ENCODE measurements around the gene HDLBP. TPM values are rescaled to one million over a fixed set of nuclear protein-coding genes. Genes with fewer than 3 reads are reported as not detected.
"Not testable (repeated sequence)": the region's sequence is repeated elsewhere in the genome, so short reads cannot be mapped to it uniquely, and the experiment has no call there.

Gene HDLBP
- total RNA-seq, 1 experiment from 2014 or later, result 350 TPM

DNA sequence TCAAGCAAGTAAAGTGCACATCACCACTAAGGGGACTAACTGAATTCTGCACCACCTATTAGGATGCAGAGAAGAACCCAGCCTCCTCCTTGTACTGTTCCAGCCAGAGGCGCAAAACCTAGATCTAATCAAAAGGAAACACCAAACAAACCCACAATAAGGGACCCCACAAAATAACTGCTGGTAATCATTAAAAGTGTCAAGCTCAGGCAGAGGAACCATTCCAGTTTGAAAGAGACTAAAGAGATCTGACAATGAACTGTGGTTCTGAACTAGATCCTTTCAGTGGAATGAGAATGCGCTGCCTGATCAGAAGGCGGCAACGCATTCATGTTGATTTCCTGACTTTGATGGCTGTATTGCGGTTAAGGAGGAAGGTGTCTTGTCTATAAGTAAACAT, 16.8 kb downstream of the HDLBP start:
- no peak for TF ChIP-seq CTCF (IDR thresholded peaks at IDR 0.05; ENCODE audit: insufficient read depth in 1 of 2, low read depth in 1 of 2, low read length in 1 of 2, severe bottlenecking in 1 of 2, unreplicated experiment in 1 of 2)
- no peaks in the 10 kb centered on the region for H3K9me3 Mint-ChIP-seq (ENCODE audit: unreplicated experiment)
- ChIA-PET POLR2A (no interaction called here), CTCF (no interaction called here)
- peaks cover 18% of the 10 kb centered on the region for H3K36me3 Mint-ChIP-seq (ENCODE audit: insufficient read depth, unreplicated experiment)
- H3K36me3 ChIP-seq (ENCODE audit: control insufficient read depth, insufficient read depth, low read length), result no peaks in the 10 kb centered on the region
- DNase-seq, result no peak
- no peak overlapping the region for H3K4me3 ChIP-seq (ENCODE audit: low read depth, low read length)
- no TSS peak for BruUV-seq (replicated peaks)
- H3K4me1 ChIP-seq, result no peaks in the 10 kb centered on the region
- intact Hi-C loops (cut with micrococcal nuclease; ENCODE audit: unreplicated experiment), result no loop called here
- no peaks in the 10 kb centered on the region for H3K9me3 ChIP-seq
- H3K27me3 ChIP-seq (replicated peaks; ENCODE audit: control insufficient read depth, insufficient read depth, low read length), result no peaks in the 10 kb centered on the region
- H3K4me3 Mint-ChIP-seq (ENCODE audit: unreplicated experiment), result no peak overlapping the region
- peaks cover 20% of the 10 kb centered on the region for H3K4me1 Mint-ChIP-seq (ENCODE audit: low read depth, unreplicated experiment)
- H3K27ac Mint-ChIP-seq (ENCODE audit: unreplicated experiment), result no peak overlapping the region
- no peaks in the 10 kb centered on the region for H3K27me3 Mint-ChIP-seq (ENCODE audit: insufficient read depth, unreplicated experiment)

GRCh38 chr2:241296767-241297166, 18.7 kb downstream of the HDLBP start:
- POLR2A ChIA-PET, result no interaction called here
- Mint-ChIP-seq H3K27me3 (ENCODE audit: insufficient read depth, unreplicated experiment) (no peaks in the 10 kb centered on the region), H3K4me1 (ENCODE audit: low read depth, unreplicated experiment) (peaks cover 14% of the 10 kb centered on the region), H3K4me3 (ENCODE audit: unreplicated experiment) (no peak overlapping the region), H3K36me3 (ENCODE audit: insufficient read depth, unreplicated experiment) (peaks cover 12% of the 10 kb centered on the region), H3K9me3 (ENCODE audit: unreplicated experiment) (no peaks in the 10 kb centered on the region), H3K27ac (ENCODE audit: unreplicated experiment) (no peak overlapping the region)
- H3K4me3 ChIP-seq (ENCODE audit: low read depth, low read length), result no peak overlapping the region
- no TSS peak for BruUV-seq (replicated peaks)
- no peaks in the 10 kb centered on the region for H3K27me3 ChIP-seq (replicated peaks; ENCODE audit: control insufficient read depth, insufficient read depth, low read length)
- intact Hi-C loops (cut with micrococcal nuclease; ENCODE audit: unreplicated experiment), result no loop called here
- no peaks in the 10 kb centered on the region for H3K9me3 ChIP-seq
- no peak for DNase-seq
- no peaks in the 10 kb centered on the region for H3K36me3 ChIP-seq (ENCODE audit: control insufficient read depth, insufficient read depth, low read length)
- TF ChIP-seq CTCF (IDR thresholded peaks at IDR 0.05; ENCODE audit: insufficient read depth in 1 of 2, low read depth in 1 of 2, low read length in 1 of 2, severe bottlenecking in 1 of 2, unreplicated experiment in 1 of 2), result no peak
- no peaks in the 10 kb centered on the region for H3K4me1 ChIP-seq
- CTCF ChIA-PET, result no interaction called here

- DNase-seq, result no peak
- no peak for TF ChIP-seq CTCF (IDR thresholded peaks at IDR 0.05; ENCODE audit: insufficient read depth in 1 of 2, low read depth in 1 of 2, low read length in 1 of 2, severe bottlenecking in 1 of 2, unreplicated experiment in 1 of 2)
- no peak overlapping the region for H3K4me3 ChIP-seq (ENCODE audit: low read depth, low read length)
- Mint-ChIP-seq H3K4me3 (ENCODE audit: unreplicated experiment) (no peak overlapping the region), H3K36me3 (ENCODE audit: insufficient read depth, unreplicated experiment) (peaks cover 12% of the 10 kb centered on the region), H3K4me1 (ENCODE audit: low read depth, unreplicated experiment) (peaks cover 14% of the 10 kb centered on the region), H3K27me3 (ENCODE audit: insufficient read depth, unreplicated experiment) (no peaks in the 10 kb centered on the region), H3K27ac (ENCODE audit: unreplicated experiment) (no peak overlapping the region), H3K9me3 (ENCODE audit: unreplicated experiment) (no peaks in the 10 kb centered on the region)
- CTCF ChIA-PET, result no interaction called here
- no peaks in the 10 kb centered on the region for H3K4me1 ChIP-seq
- no TSS peak for BruUV-seq (replicated peaks)
- H3K27me3 ChIP-seq (replicated peaks; ENCODE audit: control insufficient read depth, insufficient read depth, low read length), result no peaks in the 10 kb centered on the region
- intact Hi-C loops (cut with micrococcal nuclease; ENCODE audit: unreplicated experiment), result no loop called here
- no peaks in the 10 kb centered on the region for H3K36me3 ChIP-seq (ENCODE audit: control insufficient read depth, insufficient read depth, low read length)
- H3K9me3 ChIP-seq, result no peaks in the 10 kb centered on the region
- POLR2A ChIA-PET, result interaction anchor here (0.8 kb wide), 1 partner anchor 19 kb away, joined by 3 read pairs; no protein-coding TSS in a partner anchor
Measured at GRCh38 chr2:241295326-241296095, 20.0 kb downstream of the HDLBP start.

GRCh38 chr2:241293378-241293797, 22.1 kb downstream of the HDLBP start:
- H3K27me3 Mint-ChIP-seq (ENCODE audit: insufficient read depth, unreplicated experiment); DNase-seq; BruUV-seq (replicated peaks); H3K9me3 Mint-ChIP-seq (ENCODE audit: unreplicated experiment); intact Hi-C loops (cut with micrococcal nuclease; ENCODE audit: unreplicated experiment); H3K4me3 ChIP-seq (ENCODE audit: low read depth, low read length); H3K4me3 Mint-ChIP-seq (ENCODE audit: unreplicated experiment); POLR2A ChIA-PET; H3K9me3 ChIP-seq; H3K27me3 ChIP-seq (replicated peaks; ENCODE audit: control insufficient read depth, insufficient read depth, low read length); H3K27ac Mint-ChIP-seq (ENCODE audit: unreplicated experiment); H3K36me3 ChIP-seq (ENCODE audit: control insufficient read depth, insufficient read depth, low read length); H3K4me1 ChIP-seq: not testable (repeated sequence)
- peaks cover 23% of the 10 kb centered on the region for H3K36me3 Mint-ChIP-seq (ENCODE audit: insufficient read depth, unreplicated experiment)
- H3K4me1 Mint-ChIP-seq (ENCODE audit: low read depth, unreplicated experiment), result peaks cover 15% of the 10 kb centered on the region
- CTCF ChIA-PET, result interaction anchor here (0.7 kb wide), 1 partner anchor 13 kb away, joined by 3 read pairs; no protein-coding TSS in a partner anchor

Data from Caco-2 (cell line).